ENCODE results near the gene MED28. TPM values are rescaled to one million over a fixed set of nuclear protein-coding genes. Genes with fewer than 3 reads are reported as not detected.
A peak's percentile ranks its signal among the peaks of the same experiment; 100 is the strongest.

The MED28 gene
- total and polyA plus RNA-seq, 2 of the 4 experiments (the other 2 are of a cell fraction): 8.8 to 9.3 TPM

DNA sequence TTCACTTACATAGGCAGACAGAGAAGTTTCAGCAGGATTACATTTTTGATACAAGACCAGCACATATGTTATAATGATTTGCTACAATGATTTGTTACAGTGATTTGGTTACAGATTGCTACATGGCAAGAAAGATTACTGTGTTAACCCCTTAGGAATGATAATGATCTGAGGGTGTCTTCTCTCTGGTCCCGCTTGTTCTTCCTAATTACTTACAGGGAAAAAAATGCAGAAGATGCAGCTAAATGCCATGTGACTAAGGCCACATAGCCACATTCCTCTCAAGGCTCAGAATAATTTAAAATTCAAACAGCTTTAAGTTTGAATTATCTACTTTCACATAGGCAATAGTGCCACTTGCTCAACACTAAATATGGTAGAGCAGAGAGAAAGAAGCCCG lies 47.2 kb upstream of the MED28 start:
- H3K27ac ChIP-seq (ENCODE audit: insufficient read depth, low read length): no peak overlapping the region
- no peak overlapping the region for H2AFZ ChIP-seq (replicated peaks; ENCODE audit: low read length, poor library complexity)
- no peak overlapping the region for H2AK9ac ChIP-seq (replicated peaks; ENCODE audit: low read depth, low read length, poor library complexity)
- no peak overlapping the region for H3K56ac ChIP-seq (ENCODE audit: extremely low read depth, insufficient read depth, low read length)
- no peak overlapping the region for H2BK15ac ChIP-seq (ENCODE audit: low read depth, low read length)
- H3K14ac ChIP-seq (replicated peaks; ENCODE audit: low read depth, low read length): no peak overlapping the region
- no peak overlapping the region; the same call in 1 of the 2 replicates for H3K4me2 ChIP-seq (ENCODE audit: low read depth, low read length)
- no peak overlapping the region for H3K18ac ChIP-seq (ENCODE audit: low read depth, low read length)
- DNase-seq: no peak
- H3K27me3 ChIP-seq (ENCODE audit: control insufficient read depth, insufficient read depth, low read length): peaks cover 3% of the 10 kb centered on the region; the same call in 1 of the 2 replicates
- H3K9me1 ChIP-seq (ENCODE audit: insufficient read depth, low read length): no peaks in the 10 kb centered on the region
- peak; percentile 72 for ATAC-seq (ENCODE audit: low read depth)
- ChIA-PET CTCF (no interaction called here), POLR2A (ENCODE audit: unreplicated experiment) (interaction anchor here (0.6 kb wide), 1 partner anchor 9 kb away, joined by 3 read pairs; no protein-coding TSS in a partner anchor)
- no peak overlapping the region for H4K91ac ChIP-seq (ENCODE audit: insufficient read depth, low read depth, low read length)
- H3K9me3 ChIP-seq (ENCODE audit: control insufficient read depth, insufficient read depth, low read length): no peaks in the 10 kb centered on the region
- no TSS peak for BruUV-seq (replicated peaks)
- H2BK120ac ChIP-seq (ENCODE audit: low read depth, low read length): no peak overlapping the region
- H2BK20ac ChIP-seq (ENCODE audit: low read depth, low read length): no peak overlapping the region
- no peak overlapping the region for H2BK5ac ChIP-seq (ENCODE audit: low read depth, low read length, poor library complexity, severe bottlenecking)
- H2AK5ac ChIP-seq (ENCODE audit: low read depth, low read length): no peak overlapping the region
- dilution Hi-C loops (cut with HindIII; ENCODE audit: low sequenced_read_pairs, unreplicated experiment) (no loop called here), in situ Hi-C loops (cut with MboI; ENCODE audit: low sequenced_read_pairs) (no loop called here), intact Hi-C loops (cut with micrococcal nuclease) (no loop called here)
- no peak overlapping the region for H3K4ac ChIP-seq (ENCODE audit: low read depth, low read length)
- H3K79me1 ChIP-seq (ENCODE audit: low read depth in 1 of 2, low read length in 2 of 2): no peaks in the 10 kb centered on the region
- no peak overlapping the region for H3K9ac ChIP-seq (ENCODE audit: low read depth, low read length)
- TF ChIP-seq USF2 (IDR thresholded peaks at IDR 0.05; ENCODE audit: low read depth, low read length) (peak; percentile 30; the same call in 1 of the 2 replicates), SMC3 (IDR thresholded peaks at IDR 0.05; ENCODE audit: low read depth, low read length) (no peak), POLR2A (IDR thresholded peaks at IDR 0.05; ENCODE audit: low read depth, low read length) (no peak), MXI1 (IDR thresholded peaks at IDR 0.05; ENCODE audit: borderline replicate concordance, low read depth, low read length) (no peak)
- no peak overlapping the region for H3K23ac ChIP-seq (ENCODE audit: low read depth, low read length)
- no peaks in the 10 kb centered on the region for H4K20me1 ChIP-seq (ENCODE audit: insufficient read depth, low read length)
- H4K5ac ChIP-seq (ENCODE audit: low read depth, low read length): no peak overlapping the region
- H4K8ac ChIP-seq (ENCODE audit: low read depth in 2 of 2, low read length in 2 of 2): no peak overlapping the region
- H3K4me1 ChIP-seq (ENCODE audit: control insufficient read depth, insufficient read depth, low read length): no peaks in the 10 kb centered on the region
- H3K4me3 ChIP-seq (ENCODE audit: insufficient read depth, low read depth, low read length): no peak overlapping the region
- no CpG with 5 or more reads among the region's 2 CpGs for WGBS, 2 experiments (ENCODE audit: extremely low coverage in 2 of 2, insufficient read length in 1 of 2)
- H3K36me3 ChIP-seq (ENCODE audit: control insufficient read depth, insufficient read depth, low read length): no peaks in the 10 kb centered on the region
